Measurements from ENCODE around the gene UMOD. TPM values are rescaled to one million over a fixed set of nuclear protein-coding genes. Genes with fewer than 3 reads are reported as not detected.

UMOD gene
- total and polyA plus RNA-seq, 2 donors (not counting 3 experiments of a cell fraction or from before 2014, with no cell fraction given), result not detected

DNA sequence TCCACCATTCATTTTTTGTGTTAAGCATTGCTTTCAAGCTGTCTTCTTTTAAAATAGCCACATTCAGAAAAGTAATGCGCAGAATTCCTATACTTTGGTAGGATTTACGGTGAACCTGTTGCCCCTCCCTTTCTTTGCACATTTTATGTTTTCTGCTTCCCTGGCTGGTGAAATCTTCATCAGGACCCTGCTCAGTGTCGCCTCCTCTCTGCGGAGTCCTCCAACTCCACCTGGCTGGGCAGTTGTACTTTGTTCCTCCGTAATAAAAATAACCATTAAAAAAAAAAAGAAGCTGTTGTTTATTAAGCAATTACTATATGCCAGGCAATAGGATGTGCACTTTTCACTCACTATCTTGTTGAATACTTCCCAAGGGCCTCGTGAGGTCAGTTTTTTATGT lies 2.9 kb downstream of the UMOD start:
- no peak overlapping the region for H3K27ac ChIP-seq (ENCODE audit: insufficient read depth, low read depth, low read length)
- DNase-seq (ENCODE audit: low read depth, low spot score), result no peak
- no peak overlapping the region for H2AFZ ChIP-seq (ENCODE audit: low read depth, low read length)
- no peaks in the 10 kb centered on the region for H3K9me3 ChIP-seq (replicated peaks; ENCODE audit: control insufficient read depth, insufficient read depth, low read length)
- H4K20me1 ChIP-seq (replicated peaks; ENCODE audit: control insufficient read depth, extremely low read depth, insufficient read depth, low read length), result no peaks in the 10 kb centered on the region
- no peaks in the 10 kb centered on the region for H3K79me2 ChIP-seq (ENCODE audit: control insufficient read depth, insufficient read depth, low read length)
- dilution Hi-C loops (cut with MboI; ENCODE audit: extremely low pct_ligation_motif_present, low sequenced_read_pairs), result no loop called here
- H3K9ac ChIP-seq (replicated peaks; ENCODE audit: extremely low read depth, insufficient read depth, low read length), result no peak overlapping the region
- H3K9me1 ChIP-seq (replicated peaks; ENCODE audit: control insufficient read depth, extremely low read depth, insufficient read depth, low read length), result no peaks in the 10 kb centered on the region
- ChIA-PET POLR2A (no interaction called here), CTCF (interaction anchor here (1.4 kb wide), 1 partner anchor 49 kb away, joined by 3 read pairs; no protein-coding TSS in a partner anchor)
- no peaks in the 10 kb centered on the region for H3K36me3 ChIP-seq (ENCODE audit: control insufficient read depth in 2 of 2, extremely low read depth in 1 of 2, insufficient read depth in 2 of 2, low read length in 2 of 2)
- H3K4me1 ChIP-seq (ENCODE audit: control insufficient read depth, extremely low read depth, insufficient read depth, low read length), result no peaks in the 10 kb centered on the region
- BruUV-seq (replicated peaks), result no TSS peak
- H3K4me3 ChIP-seq (replicated peaks in 1 of 3; ENCODE audit: insufficient read depth in 1 of 3, low read depth in 1 of 3, low read length in 3 of 3), result no peak overlapping the region
- FAIRE-seq, result no peak
- no peaks in the 10 kb centered on the region for H3K27me3 ChIP-seq (ENCODE audit: control insufficient read depth in 2 of 2, insufficient read depth in 2 of 2, low read length in 2 of 2)
- no peak overlapping the region for H3K4me2 ChIP-seq (ENCODE audit: insufficient read depth, low read length)
- intact Hi-C loops (cut with micrococcal nuclease), result no loop called here
- TF ChIP-seq POLR2AphosphoS5 (IDR thresholded peaks at IDR 0.05; ENCODE audit: insufficient read depth, low read depth, low read length), result no peak
- no peak for TF ChIP-seq EZH2 (IDR thresholded peaks at IDR 0.05; ENCODE audit: borderline replicate concordance, low read depth, low read length, severe bottlenecking)
- TF ChIP-seq MYC (IDR thresholded peaks at IDR 0.05; ENCODE audit: low read depth, low read length), result no peak
- TF ChIP-seq GATA2 (IDR thresholded peaks at IDR 0.05; ENCODE audit: insufficient read depth, insufficient read length, low read depth, low read length), result no peak
- TF ChIP-seq CTCF (IDR thresholded peaks at IDR 0.05; ENCODE audit: extremely low read depth in 1 of 2, insufficient read depth in 1 of 2, low read depth in 1 of 2, low read length in 2 of 2), result no peak
- TF ChIP-seq JUN (IDR thresholded peaks at IDR 0.05; ENCODE audit: borderline replicate concordance, insufficient read depth, insufficient read length, low read depth), result no peak
- no peak for TF ChIP-seq FOS (IDR thresholded peaks at IDR 0.05; ENCODE audit: borderline replicate concordance, insufficient read depth, low read length)
- TF ChIP-seq POLR2A (IDR thresholded peaks at IDR 0.05; ENCODE audit: low read depth, low read length), result no peak
- no peak for TF ChIP-seq MAX (IDR thresholded peaks at IDR 0.05; ENCODE audit: insufficient read depth, insufficient read length)
